GM23338 (cell line): ENCODE measurements around the gene KRTAP10-6. TPM values are rescaled to one million over a fixed set of nuclear protein-coding genes. Genes with fewer than 3 reads are reported as not detected.
"Not testable (repeated sequence)": the region's sequence is repeated elsewhere in the genome, so short reads cannot be mapped to it uniquely, and the experiment has no call there.

Source experiments
- ATAC-seq: fragments of 200-7000 bp; cut with Tn5 transposase; 3 replicates; pipeline ENCODE4 v1.9.1; 2020
- DNase-seq: peaks from one replicate; pipeline ENCODE4 v3.0.0-alpha.2; 2015; ENCODE audit warnings: low spot score
- H2AFZ ChIP-seq: fragments of 200-600 bp; sonication (generic); 2 replicates; pipeline ENCODE4 v1.8.0; 2016; ENCODE audit warnings: antibody characterized with exemption, mild to moderate bottlenecking, moderate library complexity
- H3F3A ChIP-seq: fragments of 200-600 bp; sonication (generic); replicated peaks from 2 replicates; pipeline ENCODE4 v1.8.0; 2017; ENCODE audit warnings: antibody characterized with exemption, mixed run types, low read depth
- H3K27ac ChIP-seq: fragments of 200-600 bp; sonication (generic); 2 replicates; pipeline ENCODE4 v1.6.1; 2016; ENCODE audit warnings: low read depth
- H3K27me3 ChIP-seq: fragments of 200-600 bp; sonication (generic); 2 replicates; pipeline ENCODE4 v1.8.0; 2016; ENCODE audit warnings: mild to moderate bottlenecking, mixed run types, moderate library complexity; ENCODE audit not compliant: insufficient read depth
- H3K36me3 ChIP-seq: fragments of 200-600 bp; sonication (generic); 2 replicates; pipeline ENCODE4 v1.8.0; 2016; ENCODE audit warnings: mild to moderate bottlenecking; ENCODE audit not compliant: insufficient read depth
- H3K4me1 ChIP-seq: fragments of 200-600 bp; sonication (generic); 2 replicates; pipeline ENCODE4 v1.8.0; 2016; ENCODE audit warnings: mild to moderate bottlenecking, moderate library complexity; ENCODE audit not compliant: insufficient read depth
- H3K4me2 ChIP-seq: fragments of 200-600 bp; sonication (generic); 2 replicates; pipeline ENCODE4 v1.7.1; 2017; ENCODE audit warnings: mixed run types
- H3K4me3 ChIP-seq: fragments of 200-600 bp; sonication (generic); 2 replicates; pipeline ENCODE4 v1.6.1; 2016; ENCODE audit warnings: mixed run types
- H3K79me2 ChIP-seq: fragments of 200-600 bp; sonication (generic); replicated peaks from 2 replicates; pipeline ENCODE4 v1.8.0; 2017; ENCODE audit warnings: mild to moderate bottlenecking; ENCODE audit not compliant: insufficient read depth
- H3K9me2 ChIP-seq: fragments of 200-600 bp; sonication (generic); 2 replicates; pipeline ENCODE4 v1.8.0; 2017; ENCODE audit not compliant: insufficient read depth
- H4K20me1 ChIP-seq: fragments of 200-600 bp; sonication (generic); replicated peaks from 2 replicates; pipeline ENCODE4 v1.8.0; 2017; ENCODE audit warnings: mild to moderate bottlenecking; ENCODE audit not compliant: insufficient read depth
- H3K27ac Mint-ChIP-seq: 2 replicates; pipeline ENCODE4 v1.8.0; 2020; ENCODE audit warnings: inconsistent platforms, mild to moderate bottlenecking, moderate library complexity, mixed read lengths
- H3K27me3 Mint-ChIP-seq: 3 replicates; pipeline ENCODE4 v1.8.0; 2022; ENCODE audit warnings: low read depth, mild to moderate bottlenecking, moderate library complexity, mixed read lengths, inconsistent platforms; ENCODE audit not compliant: insufficient read depth, poor library complexity
- H3K36me3 Mint-ChIP-seq: 3 replicates; pipeline ENCODE4 v1.8.0; 2021; ENCODE audit warnings: low read depth, mild to moderate bottlenecking, inconsistent platforms, moderate library complexity, mixed read lengths
- H3K4me1 Mint-ChIP-seq: 3 replicates; pipeline ENCODE4 v1.8.0; 2020; ENCODE audit warnings: mild to moderate bottlenecking, inconsistent platforms, mixed read lengths
- H3K4me3 Mint-ChIP-seq: 3 replicates; pipeline ENCODE4 v1.8.0; 2021; ENCODE audit warnings: moderate library complexity, mild to moderate bottlenecking, inconsistent platforms, mixed read lengths
- H3K9me3 Mint-ChIP-seq: 3 replicates; pipeline ENCODE4 v1.8.0; 2020; ENCODE audit warnings: moderate library complexity, mild to moderate bottlenecking, inconsistent platforms, mixed read lengths
- CTCF ChIP-seq, 2 experiments: fragments of 200-600 bp in 1 of 2; sonication (generic) in 1 of 2; conservative IDR thresholded peaks; 2 replicates each; pipeline versions ENCODE4 v1.5.1 to v1.6.1; 2016 to 2017; ENCODE audit warnings: antibody characterized with exemption in 2 of 2, low read depth in 2 of 2, mild to moderate bottlenecking in 2 of 2, moderate library complexity in 1 of 2
- JUNB ChIP-seq: IDR thresholded peaks from one replicate; pipeline ENCODE4 v1.6.1; 2016; ENCODE audit warnings: antibody characterized with exemption; ENCODE audit not compliant: unreplicated experiment
- NANOG ChIP-seq: IDR thresholded peaks from 2 replicates; pipeline ENCODE4 v1.6.1; 2016; ENCODE audit warnings: antibody characterized with exemption, borderline replicate concordance
- REST ChIP-seq: IDR thresholded peaks from one replicate; pipeline ENCODE4 v1.6.1; 2018; ENCODE audit warnings: antibody characterized with exemption; ENCODE audit not compliant: unreplicated experiment
- STAT1 ChIP-seq: IDR thresholded peaks from one replicate; pipeline ENCODE4 v1.6.1; 2016; ENCODE audit warnings: antibody characterized with exemption; ENCODE audit not compliant: unreplicated experiment
- ZNF462 ChIP-seq: fragments of 250-450 bp; sonication (Bioruptor Pico); IDR thresholded peaks from 2 replicates; pipeline ENCODE4 v1.5.0; 2020; ENCODE audit warnings: mild to moderate bottlenecking, moderate library complexity
- polyA plus RNA-seq: library from polyadenylated mRNA; unstranded; fragments of >200 nt; fragmentation: Nextera tagmentation; extraction: Ambion mirVana; gene quantifications from 2 replicates; pipeline ENCODE4 v1.2.1, GENCODE V29; 2016
- total RNA-seq: library from RNA; depleted of rRNA; stranded (reverse); fragments of >200 nt; shearing (Covaris generic); gene quantifications from 2 replicates; pipeline ENCODE4 v1.2.3, GENCODE V29; 2014

Gene KRTAP10-6
- total and polyA plus RNA-seq, 2 experiments from 2014 or later = not detected

GRCh38 chr21:44580231-44580821 lies 12.0 kb downstream of the KRTAP10-6 start, which contains the start of gene KRTAP10-5:
Gene KRTAP10-5 (minus strand): TSS chr21:44580604. CDS start chr21:44580578, 26 bp downstream.
- Mint-ChIP-seq H3K27me3 (peaks cover 11% of the 10 kb centered on the region), H3K9me3 (peaks cover 30% of the 10 kb centered on the region)
- not testable (repeated sequence) for H3K4me1 Mint-ChIP-seq, H3K36me3 Mint-ChIP-seq, DNase-seq, H3K4me1 ChIP-seq, H3K79me2 ChIP-seq, H3F3A ChIP-seq, H2AFZ ChIP-seq, H3K36me3 ChIP-seq, H3K9me2 ChIP-seq, H4K20me1 ChIP-seq, H3K4me3 Mint-ChIP-seq, H3K27me3 ChIP-seq, H3K4me3 ChIP-seq, H3K27ac ChIP-seq, H3K27ac Mint-ChIP-seq, H3K4me2 ChIP-seq
- TF ChIP-seq CTCF (conservative IDR thresholded peaks at IDR 0.05; ENCODE audit: low read depth in 2 of 2) = 0 out of 4 replicates have a peak, but pooled peaks of 1 of the 2 experiments have one; percentile 12
- peak; percentile 40; the same call in 2 of the 3 replicates for ATAC-seq

- H3K4me1 Mint-ChIP-seq = peaks cover 8% of the 10 kb centered on the region
- no peaks in the 10 kb centered on the region for H3K9me2 ChIP-seq
- no peak overlapping the region for H3K4me3 Mint-ChIP-seq
- no peaks in the 10 kb centered on the region for H3F3A ChIP-seq
- peaks cover 30% of the 10 kb centered on the region for H3K9me3 Mint-ChIP-seq
- H3K36me3 ChIP-seq = no peaks in the 10 kb centered on the region
- peaks cover 3% of the 10 kb centered on the region; the same call in 2 of the 3 replicates for H3K36me3 Mint-ChIP-seq
- H3K79me2 ChIP-seq = no peaks in the 10 kb centered on the region
- peaks cover 11% of the 10 kb centered on the region for H3K27me3 Mint-ChIP-seq
- H3K4me2 ChIP-seq = no peak overlapping the region
- H3K27me3 ChIP-seq = no peaks in the 10 kb centered on the region
- DNase-seq (no peak), ATAC-seq (no peak)
- no peak overlapping the region for H3K27ac ChIP-seq
- H4K20me1 ChIP-seq = no peaks in the 10 kb centered on the region
- H3K4me1 ChIP-seq = no peaks in the 10 kb centered on the region
- TF ChIP-seq CTCF (conservative IDR thresholded peaks at IDR 0.05; ENCODE audit: low read depth in 2 of 2) (no peak), STAT1 (no peak), NANOG (no peak), JUNB (no peak), ZNF462 (CRISPR knock-in tag) (no peak), REST (no peak)
- H3K4me3 ChIP-seq = no peak overlapping the region
- no peak overlapping the region for H2AFZ ChIP-seq
- no peak overlapping the region for H3K27ac Mint-ChIP-seq
Observed at GRCh38 chr21:44579833-44580144, 12.5 kb downstream of the KRTAP10-6 start.
